Measurements from ENCODE around the gene DDX23.

The DDX23 gene

GRCh38 chr12:48822139-48822538 lies 29.8 kb downstream of the DDX23 start:
- DNase-seq = no peak

DNA sequence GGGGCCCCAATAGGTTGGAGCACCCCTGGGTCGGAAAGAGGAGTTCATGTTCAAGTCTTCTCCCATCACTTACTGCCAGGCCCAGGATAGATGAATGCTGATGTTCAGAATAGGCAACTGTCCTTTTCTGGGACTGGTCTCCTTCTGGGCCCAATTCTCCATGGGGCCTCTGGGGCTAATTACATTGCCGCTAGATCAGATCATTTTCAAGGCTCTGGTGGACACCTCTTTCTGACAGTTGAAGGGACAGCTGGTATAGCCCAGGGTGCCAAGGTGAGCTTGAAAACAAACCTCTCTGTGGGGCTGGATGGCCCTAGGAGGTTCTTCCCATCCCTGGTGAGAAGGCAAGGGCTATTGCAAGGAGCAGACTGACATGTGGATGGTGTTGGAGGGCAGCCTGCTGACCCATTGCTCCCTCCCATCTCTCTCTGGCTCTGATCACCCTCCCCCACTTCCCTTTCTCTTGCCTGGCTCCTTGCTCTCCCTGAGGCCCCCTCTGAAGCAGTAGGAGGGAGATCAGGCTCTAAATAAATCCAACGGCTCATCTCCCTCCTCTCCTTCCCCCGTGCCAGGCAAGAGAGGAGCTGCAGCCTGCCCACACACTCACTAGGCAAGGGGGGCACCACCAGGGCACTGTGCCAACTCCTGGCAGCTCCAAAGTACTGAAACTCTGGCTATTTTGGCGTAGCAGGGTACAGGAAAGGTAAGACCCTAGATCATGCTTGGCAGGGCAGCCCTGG lies 31.8 kb downstream of the DDX23 start:
- DNase-seq = no peak

- DNase-seq = peak; percentile 16
Observed at GRCh38 chr12:48818831-48819590, 33.0 kb downstream of the DDX23 start.

- peak; percentile 46 for DNase-seq
Observed at GRCh38 chr12:48817873-48818830, 33.8 kb downstream of the DDX23 start, which contains the start of gene CACNB3. Gene CACNB3 (plus strand): TSS chr12:48818496. CDS start chr12:48818930, 434 bp downstream.

DNA sequence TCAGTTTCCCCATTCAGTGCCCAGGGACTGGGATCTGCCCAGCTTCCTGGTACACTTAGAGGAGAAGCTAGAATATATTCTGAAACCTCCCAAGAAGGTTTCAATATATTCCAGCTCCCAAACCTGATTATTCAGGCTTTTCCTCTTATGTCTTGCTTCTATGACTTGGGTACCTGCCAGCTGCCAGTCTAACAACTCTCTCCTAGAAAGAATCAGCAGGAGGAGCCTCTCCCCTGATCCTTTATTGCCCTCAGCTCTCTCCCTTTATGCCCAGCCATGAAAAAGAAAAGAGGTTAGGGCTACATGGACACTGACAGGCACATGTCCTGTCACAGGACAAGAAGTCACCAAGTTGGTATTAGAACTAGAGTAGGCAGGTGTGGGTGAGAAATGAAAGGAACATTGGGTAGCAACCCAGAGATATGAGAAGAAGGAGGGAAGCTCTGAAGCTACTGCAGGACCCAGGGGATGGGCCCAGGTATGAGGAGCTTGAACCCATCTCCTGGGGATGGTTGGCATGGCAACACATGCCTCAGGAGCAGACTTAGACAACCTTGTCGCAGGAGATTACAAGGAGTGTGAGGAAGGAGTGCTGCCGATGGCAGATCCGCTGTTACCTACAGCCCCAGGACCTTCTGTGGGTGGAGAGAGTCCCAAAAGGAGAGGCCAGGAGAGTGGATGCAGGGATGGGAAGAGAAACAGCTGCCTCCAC lies 35.7 kb downstream of the DDX23 start:
- peak; percentile 26 for DNase-seq

- DNase-seq = peak; percentile 54
Observed at GRCh38 chr12:48815126-48816110, 36.5 kb downstream of the DDX23 start.

- peak; percentile 22 for DNase-seq
Observed at GRCh38 chr12:48814262-48815125, 37.5 kb downstream of the DDX23 start.

GRCh38 chr12:48813465-48814261 lies 38.3 kb downstream of the DDX23 start:
- no peak for DNase-seq

DNA sequence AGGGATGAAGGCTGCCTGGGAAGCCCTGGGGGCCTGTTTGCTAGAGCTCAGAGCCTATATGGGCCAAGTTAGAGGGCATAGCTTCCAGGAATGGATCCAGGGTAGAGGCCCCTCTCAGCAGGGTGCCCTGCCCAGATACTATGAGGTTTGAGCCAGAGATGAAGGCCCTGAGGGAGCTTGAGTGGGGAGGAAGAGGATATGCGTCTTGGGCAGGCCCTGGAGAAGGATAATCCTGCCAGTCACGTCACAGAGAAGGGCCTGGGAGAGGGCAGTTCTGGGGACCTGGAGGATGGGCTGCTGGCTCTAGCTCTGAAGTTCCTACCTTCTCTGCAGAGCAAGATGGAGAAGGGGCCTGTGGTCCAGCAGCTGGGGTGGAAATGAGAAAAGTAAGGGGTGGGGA lies 39.6 kb downstream of the DDX23 start:
- DNase-seq = no peak

- no peak for DNase-seq
Observed at GRCh38 chr12:48811437-48812090, 40.4 kb downstream of the DDX23 start.

DNA sequence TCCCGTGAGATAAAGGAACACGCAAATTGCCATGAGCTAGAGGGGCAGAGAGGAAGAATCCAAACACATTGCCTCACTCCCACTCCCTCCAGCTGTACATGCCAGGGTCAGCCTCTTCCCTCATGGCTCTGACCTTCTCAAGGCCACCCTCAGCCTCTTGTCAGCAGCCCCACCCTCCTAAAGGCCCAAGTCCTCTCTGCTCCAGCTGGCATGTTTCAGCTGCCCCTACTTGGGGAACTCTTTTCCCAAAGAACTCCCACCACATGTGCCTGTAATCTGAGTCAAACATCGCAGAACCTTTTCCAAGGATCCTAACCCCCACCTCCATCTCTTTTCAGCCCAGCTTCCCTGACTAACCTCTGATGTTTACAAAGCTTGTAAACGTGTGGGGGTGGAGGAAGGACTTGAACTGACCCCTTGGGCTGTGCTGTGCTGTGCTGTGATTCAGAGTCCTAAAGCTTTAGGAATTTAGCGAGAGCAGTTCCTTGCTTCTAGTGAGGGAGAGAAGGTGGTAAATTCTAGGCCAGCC lies 41.0 kb downstream of the DDX23 start:
- no peak for DNase-seq

GRCh38 chr12:48807981-48808380 lies 44.0 kb downstream of the DDX23 start:
- DNase-seq = no peak

- DNase-seq = no peak
Observed at GRCh38 chr12:48803675-48804074, 48.3 kb downstream of the DDX23 start.

- no peak for DNase-seq
Observed at GRCh38 chr12:48800971-48801370, 51.0 kb downstream of the DDX23 start.

- no peak for DNase-seq
Observed at GRCh38 chr12:48800457-48800856, 51.5 kb downstream of the DDX23 start.

DNA sequence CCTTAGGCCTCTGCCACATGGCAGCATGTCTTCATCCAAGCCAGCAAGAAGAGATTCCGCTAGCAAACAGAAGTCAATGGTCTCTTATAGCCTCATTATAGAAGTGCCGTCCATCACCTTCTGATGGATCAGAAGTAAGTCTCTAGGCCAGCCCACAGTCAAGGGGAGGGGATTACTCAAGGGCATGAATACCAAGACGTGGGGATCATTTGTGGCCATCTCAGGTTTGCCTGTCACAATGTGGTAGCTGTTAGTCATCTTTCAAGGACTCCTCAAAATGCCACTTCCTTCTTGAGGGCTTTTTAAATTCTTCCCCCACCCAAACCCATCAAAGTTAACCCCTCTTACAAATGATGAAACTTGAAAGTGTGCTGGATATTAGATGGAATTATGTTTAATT lies 55.0 kb downstream of the DDX23 start:
- no peak for DNase-seq

GRCh38 chr12:48795550-48796455 lies 56.2 kb downstream of the DDX23 start:
- DNase-seq = peak; percentile 56
